Stimulated activated CD4-positive, alpha-beta T cell treated with anti-CD3 and anti-CD28 coated beads, TNF-alpha, amount 100 ng/mL, for 48 hours (primary cell): Measurements from ENCODE around the gene PCSK7.

Experiments
- DNase-seq, 3 donors: peaks; one replicate each; pipeline ENCODE4 v3.0.0-alpha.2; 2020; ENCODE audit warnings: low read depth in 3 of 3

The PCSK7 gene

DNA sequence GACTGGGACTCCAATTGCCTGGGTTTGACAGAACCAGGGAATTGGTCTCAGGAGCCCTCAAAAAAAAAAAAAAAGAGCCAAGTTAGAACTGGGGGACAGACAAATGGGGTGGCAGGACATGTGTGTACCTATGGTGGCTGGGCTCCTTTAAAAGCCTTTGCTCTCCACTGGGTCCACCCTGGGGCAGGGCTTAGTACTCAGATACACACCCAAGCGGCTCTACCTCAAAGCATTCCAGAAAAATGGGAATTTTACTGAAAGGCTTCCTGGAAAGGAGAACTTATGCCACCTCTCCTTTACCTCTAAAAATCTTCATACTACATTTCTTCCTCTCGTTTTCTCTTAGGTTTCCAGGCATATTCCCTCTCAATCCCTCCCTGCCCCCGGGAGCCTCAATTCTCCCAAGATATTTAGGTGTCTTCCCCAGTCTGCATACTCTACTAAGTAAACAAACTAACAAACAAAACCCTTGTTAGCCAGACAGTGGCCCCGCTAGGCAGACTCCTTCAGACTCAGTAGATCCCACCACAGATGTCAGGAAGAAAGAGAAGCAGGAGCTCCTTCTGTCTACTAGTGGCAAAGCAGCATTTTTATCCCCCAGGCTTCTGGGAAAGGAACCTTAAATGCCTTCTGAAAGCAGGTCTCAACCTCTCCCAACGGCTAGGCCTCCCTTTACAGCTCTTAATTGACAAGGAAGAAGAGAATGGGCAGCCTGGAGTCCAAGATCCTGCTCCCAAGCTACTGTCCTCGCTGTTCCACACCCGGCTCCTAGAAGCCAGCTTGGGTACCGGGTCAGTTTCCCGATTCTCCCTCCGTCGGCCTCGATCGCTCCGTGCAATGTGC is 653 bp downstream of the PCSK7 start:
- DNase-seq: no peak

DNA sequence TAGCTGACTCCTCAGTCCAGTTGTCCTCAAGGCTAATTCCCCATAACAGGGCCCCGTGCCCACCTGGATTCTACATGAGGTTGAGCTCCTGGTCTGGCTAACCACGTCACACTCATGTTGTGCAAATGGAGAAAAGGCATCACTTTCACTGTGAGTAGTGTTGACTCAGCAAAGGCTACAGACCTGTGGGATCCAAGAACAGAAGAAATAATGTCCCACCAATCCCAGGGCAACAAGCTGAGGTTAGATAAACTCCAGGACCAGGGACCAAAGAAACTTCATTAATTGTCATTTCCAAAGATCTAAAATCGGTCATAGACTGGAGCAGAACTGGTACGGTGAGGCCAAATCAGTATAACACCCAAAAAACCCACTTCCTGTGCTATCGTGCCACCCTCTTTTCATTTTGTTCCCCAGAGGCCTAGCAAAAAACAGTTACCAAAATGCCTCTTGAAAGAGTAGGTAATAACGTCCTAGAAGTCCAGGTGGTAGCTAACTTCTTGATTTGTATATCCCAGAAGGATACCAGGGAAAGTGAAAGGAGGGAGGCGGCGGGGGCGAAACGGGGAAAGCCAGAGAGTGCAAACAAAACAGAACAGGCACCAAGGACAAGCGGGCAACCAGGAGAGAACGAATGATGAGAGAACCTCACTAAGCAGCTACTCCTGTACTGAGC is 1.4 kb downstream of the PCSK7 start:
- peak in 2 of 3 donors; percentile 37 to 49 for DNase-seq

GRCh38 chr11:117229931-117230285 is 2.0 kb downstream of the PCSK7 start:
- DNase-seq: peak in 1 of 3 donors; percentile 21

- no peak for DNase-seq
Measured at GRCh38 chr11:117229411-117229810, 2.5 kb downstream of the PCSK7 start.

DNA sequence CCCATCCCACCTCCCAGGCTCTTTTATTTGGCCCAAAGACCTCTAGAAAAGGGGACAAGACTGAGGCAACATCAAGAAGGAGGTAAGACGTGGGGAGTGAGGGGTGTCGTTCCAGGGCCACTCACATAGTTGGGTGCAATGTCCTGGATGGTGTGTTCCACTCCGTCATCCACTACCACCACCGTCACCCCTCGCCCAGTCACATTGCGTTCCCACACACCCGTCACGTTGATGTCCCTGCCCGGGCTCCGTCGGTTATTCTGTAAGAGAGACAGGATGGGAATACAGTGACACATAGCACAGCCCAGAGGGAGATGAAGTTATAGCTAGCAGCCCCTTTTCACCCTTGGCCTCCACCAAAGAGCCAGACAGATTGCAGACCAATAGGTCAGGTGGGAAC is 3.8 kb downstream of the PCSK7 start:
- no peak for DNase-seq

DNA sequence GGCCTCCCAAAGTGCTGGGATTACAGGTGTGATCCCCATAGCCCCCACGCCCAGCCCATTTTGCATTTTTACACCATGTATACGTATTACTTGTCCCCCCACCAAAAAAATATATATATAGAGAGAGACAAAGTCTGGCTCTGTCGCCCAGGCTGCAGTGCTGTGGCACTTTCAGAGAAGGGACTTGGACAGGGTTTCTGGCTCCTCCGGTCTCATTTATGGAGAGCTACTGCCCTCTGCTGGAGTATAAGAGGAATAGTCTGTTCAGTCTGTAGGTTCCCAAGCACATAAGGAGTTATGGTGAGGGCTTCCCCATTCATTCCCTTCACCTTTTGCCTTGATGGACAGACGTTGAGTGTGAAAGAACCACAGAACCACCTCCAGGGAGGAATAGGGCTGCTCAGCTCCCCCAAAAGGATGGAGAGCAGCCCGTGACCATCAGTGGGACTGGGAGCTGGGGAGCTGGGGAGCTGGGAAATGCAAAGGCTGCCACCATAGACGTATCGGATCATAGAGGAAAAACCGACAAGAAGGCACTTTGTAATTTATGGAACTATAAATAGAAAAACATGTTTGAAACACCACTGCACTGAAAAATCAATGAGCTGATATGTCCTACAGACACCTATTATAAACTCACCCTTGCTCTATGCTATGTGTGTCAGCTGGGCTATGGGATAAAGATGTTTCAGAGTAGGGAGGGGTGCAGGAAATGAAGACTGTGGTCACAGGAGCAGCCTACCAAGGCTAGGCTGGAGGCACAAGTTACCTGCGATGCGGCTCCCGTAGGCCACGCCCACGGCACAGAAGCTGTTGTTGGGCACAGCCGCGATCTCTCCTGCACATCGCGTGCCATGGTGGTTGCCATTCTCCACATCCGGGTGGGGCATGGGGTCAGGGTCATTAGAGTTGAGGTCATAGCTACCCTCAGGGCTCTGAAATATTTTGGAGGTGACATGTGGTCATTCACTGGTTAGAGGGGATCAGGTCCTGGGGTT is 5.2 kb downstream of the PCSK7 start:
- peak in 1 of 3 donors; percentile 22 for DNase-seq

DNA sequence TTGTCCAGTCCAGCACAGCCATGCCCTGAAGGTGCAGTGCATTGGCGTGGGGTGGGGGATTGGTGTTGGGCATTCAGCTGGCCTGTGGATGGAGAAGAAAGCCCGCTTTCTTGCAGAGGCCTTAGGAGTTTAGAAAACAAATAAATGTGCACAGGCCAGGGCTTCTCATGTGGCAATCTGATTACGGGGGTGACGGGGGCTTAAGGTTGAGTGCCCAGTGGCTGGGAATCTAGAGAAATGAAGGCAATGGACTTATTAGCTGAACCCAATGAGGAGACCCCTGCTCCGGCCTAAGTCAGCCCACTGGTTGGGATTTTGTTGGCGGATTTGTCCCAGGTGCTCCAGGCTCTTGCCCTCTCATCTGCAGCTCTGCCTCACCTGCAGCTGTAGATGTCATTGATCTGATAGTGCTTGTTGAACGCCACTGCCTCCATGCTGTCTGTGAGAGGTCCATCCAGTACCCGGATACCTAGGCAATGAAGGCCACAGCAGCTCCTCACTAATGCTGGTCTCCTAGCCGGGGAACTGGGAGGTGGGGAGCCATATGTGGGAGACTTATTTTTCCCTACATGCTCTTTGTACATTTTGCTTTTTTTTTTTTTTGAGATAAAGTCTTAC is 6.2 kb downstream of the PCSK7 start:
- DNase-seq: no peak

GRCh38 chr11:117223741-117224689 is 7.9 kb downstream of the PCSK7 start:
- no peak for DNase-seq

DNA sequence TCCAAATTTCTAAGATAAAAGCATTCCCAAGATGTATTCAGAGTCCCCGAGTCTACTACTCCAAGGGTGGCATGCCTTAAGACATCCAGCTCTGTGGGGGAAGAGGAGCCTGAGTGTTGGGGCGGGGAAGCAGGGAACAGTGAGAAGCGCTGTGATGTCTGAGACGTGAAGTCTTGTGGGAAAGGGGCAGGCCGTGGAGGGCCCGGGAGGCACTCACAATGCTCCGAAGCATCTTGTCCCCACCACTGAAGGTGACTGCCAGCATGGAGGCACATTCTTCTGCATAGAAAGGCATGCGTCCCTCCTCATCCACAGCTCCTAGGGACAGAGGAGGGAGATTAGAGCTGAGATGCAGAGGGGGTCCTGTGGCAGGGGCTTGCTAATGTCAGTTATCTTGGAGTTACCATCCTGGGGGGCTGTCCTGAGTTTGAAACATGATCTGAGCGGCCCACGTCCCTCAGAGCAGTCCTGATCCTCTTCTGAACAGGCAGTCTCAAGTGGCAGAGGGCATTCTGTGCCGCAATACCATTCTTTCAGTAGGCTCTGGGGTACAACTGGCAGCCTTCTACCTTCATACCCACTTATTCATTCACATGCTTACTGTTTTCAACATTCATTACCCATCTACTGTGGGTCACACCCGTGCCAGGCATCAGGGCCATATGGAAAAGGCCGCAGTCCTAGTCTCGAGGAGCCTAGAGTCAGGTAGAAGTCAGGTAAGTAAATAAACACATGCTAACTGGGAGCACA is 8.7 kb downstream of the PCSK7 start:
- no peak for DNase-seq

GRCh38 chr11:117221775-117222517 is 9.9 kb downstream of the PCSK7 start:
- DNase-seq: no peak

DNA sequence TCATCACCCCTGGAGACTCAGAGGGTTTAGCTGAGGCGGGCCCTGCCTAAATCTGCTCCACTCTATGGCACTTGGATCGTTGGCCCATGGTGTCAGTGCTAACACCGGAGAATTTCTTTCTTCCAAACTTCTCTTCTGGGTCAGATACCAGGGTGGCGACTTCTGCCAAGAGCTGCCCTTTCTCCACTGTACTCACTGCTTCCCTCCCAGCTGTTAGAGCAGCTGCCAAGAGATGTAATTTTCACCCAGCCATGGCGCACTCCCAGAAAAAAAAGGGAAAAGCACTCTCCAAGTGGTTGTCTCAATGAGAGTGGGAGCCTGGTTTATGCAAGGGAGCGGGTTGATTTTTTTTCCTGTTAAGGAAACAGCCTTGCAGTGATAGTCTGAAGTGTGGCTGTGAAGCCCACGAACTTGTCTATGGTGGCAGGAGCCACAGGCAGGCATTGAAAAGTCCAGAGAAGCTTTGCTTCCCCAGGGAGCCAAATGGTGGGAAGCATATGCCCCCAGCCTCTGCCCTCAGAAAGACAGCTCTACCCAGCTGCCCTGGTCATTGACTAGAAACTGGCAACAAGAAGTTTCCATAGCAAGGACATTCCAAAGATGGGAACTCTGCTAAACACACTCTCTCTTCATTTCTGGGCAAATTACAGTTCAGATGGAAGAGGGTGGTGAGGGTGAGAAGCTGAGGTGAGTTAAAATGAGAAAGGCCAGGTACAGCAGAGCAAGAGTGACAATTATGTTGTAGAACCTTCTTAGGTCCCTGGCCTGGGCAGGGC is 10.7 kb downstream of the PCSK7 start:
- DNase-seq: no peak

DNA sequence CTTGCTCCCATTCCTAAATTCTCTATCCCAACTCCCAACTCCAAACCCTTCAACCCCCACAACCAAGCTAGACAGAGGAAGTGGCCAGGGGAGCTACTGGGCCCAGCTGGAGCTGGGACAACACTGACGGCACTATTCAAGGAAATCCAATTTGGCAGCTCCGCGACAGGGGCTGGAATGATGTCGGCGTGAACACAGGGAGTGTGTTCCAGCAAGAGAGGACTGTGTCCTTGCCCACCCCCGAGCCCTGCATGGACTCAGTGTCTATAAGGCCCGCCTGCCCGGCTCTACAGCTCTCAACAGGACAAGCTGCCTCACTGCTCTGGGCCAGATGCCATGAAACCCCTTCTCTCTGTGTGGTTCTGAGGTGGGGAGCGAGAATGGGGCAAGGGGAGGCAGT is 11.3 kb downstream of the PCSK7 start:
- DNase-seq: no peak

DNA sequence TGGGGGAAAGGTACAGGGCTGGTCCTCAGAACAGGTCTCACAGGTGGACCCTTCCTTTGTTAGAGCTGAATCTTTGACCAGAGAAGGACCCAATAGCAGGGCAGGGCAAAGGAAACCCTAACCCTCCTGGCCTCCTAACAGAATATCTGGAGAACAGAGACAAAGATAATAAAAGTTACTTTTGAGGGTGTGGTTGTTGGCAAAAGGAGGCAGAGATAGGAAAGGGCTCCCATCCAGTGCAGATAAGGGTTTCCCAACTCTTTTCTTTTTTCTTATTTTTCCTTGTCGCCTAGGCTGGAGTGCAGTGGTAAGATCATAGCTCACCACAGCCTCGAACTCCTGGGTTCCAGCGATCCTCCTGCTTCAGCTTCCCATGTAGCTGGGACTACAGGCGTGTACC is 11.9 kb downstream of the PCSK7 start:
- DNase-seq: no peak

DNA sequence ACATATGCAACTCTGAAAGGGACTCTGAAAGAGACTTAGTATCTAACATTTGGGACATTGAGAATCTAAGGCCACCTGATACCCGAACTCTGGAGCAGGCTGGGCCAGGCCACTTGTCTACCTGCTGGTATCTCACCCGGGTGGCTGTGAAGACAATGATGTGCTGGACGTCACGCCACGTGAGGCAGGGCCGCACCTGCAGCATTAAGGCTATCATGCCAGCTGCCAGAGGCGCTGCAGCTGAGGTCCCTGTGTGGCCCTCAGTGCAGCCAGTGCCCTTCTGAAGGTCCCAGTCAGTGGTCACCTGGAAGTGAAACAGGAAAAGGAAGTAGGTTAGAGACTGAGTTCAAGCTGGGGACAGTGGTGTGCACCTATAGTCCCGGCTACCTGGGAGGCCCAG is 12.4 kb downstream of the PCSK7 start:
- DNase-seq: no peak

DNA sequence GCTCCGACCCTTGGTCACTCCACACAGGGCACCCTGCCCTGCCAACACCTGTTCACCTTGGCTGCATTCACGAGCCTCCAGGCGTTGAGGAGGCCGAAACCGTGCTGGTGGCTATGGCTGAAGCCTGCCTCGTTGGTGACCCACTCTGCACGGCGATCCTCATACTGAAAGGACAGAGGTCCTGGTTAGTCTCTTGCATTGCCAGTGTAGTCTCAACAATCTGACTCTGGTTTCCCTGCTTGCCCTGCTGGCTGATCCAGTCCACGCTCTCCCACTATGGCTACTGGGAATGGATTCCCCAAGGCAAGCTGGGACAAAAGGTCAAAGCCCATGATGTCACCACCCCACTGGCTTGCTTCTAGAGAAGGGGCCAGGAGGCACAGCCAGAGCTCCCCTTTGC is 12.9 kb downstream of the PCSK7 start:
- no peak for DNase-seq

DNA sequence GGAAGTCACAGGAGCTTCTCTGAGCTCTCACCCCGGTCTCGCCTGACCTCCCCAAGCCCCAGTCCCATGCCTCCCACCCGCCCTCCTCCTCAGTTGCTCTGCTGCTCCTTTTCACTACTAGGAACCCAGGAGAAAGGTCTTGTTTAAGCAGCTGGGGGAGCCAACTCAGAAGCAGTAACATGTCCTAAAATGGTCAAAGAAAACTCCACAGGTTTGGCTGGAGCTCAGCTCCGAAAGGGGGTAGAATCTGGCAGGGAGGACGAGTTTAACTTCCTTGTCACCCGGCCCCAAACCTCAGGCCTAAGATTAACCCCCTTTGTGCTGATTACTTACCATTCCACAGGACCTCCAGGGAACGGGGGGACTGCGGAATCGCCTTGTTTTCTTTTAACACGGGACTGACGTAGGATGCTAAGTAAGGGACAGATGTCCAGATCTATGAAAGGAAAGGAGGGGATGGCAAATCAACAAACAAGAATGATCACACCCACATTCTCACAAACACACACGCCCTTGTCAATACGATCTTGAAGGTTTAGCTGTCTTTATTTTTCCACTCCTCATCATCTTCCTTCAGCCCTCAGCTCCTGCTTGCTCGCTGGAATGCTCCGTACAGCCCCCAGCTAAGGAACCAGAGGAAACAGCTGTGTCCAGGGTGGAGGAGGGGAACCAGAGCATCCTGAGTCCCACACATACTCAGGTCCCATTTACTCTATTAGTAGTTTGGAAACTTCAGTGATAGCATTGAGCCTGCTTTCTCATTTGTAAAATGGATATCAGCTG is 13.5 kb downstream of the PCSK7 start:
- DNase-seq: no peak
